GM21825 (cell line): ENCODE data around the gene VPS18.

Source experiments
- ATAC-seq: cut with Tn5 transposase; IDR thresholded peaks from one replicate; pipeline ENCODE4 v1.9.1; 2021; ENCODE audit warnings: mild to moderate bottlenecking, moderate library complexity; ENCODE audit not compliant: unreplicated experiment

Gene VPS18

GRCh38 chr15:40932649-40933516, 38.6 kb downstream of the VPS18 start:
- ATAC-seq: no peak

- ATAC-seq: no peak
These were observed 39.3 kb downstream of the VPS18 start for GRCh38 chr15:40933517-40933902.

GRCh38 chr15:40934457-40934856, 40.2 kb downstream of the VPS18 start:
- no peak for ATAC-seq

GRCh38 chr15:40936234-40936708, 42.0 kb downstream of the VPS18 start:
- no peak for ATAC-seq

GRCh38 chr15:40936709-40937666, 42.7 kb downstream of the VPS18 start:
- no peak for ATAC-seq

- no peak for ATAC-seq
These were observed 43.7 kb downstream of the VPS18 start for GRCh38 chr15:40937762-40938535.

GRCh38 chr15:40938536-40938870, 44.3 kb downstream of the VPS18 start:
- ATAC-seq: no peak

GRCh38 chr15:40940296-40940801, 46.1 kb downstream of the VPS18 start:
- ATAC-seq: no peak

GRCh38 chr15:40941068-40941527, 46.8 kb downstream of the VPS18 start:
- ATAC-seq: no peak

- ATAC-seq: peak; percentile 71
These were observed 47.5 kb downstream of the VPS18 start for GRCh38 chr15:40941528-40942336.

- no peak for ATAC-seq
These were observed 48.1 kb downstream of the VPS18 start for GRCh38 chr15:40942337-40942854.

GRCh38 chr15:40942878-40943277, 48.6 kb downstream of the VPS18 start:
- ATAC-seq: no peak

- no peak for ATAC-seq
These were observed 49.6 kb downstream of the VPS18 start for GRCh38 chr15:40943764-40944365.

GRCh38 chr15:40944510-40945296, 50.5 kb downstream of the VPS18 start:
- no peak for ATAC-seq

GRCh38 chr15:40948706-40949473, 54.6 kb downstream of the VPS18 start:
- no peak for ATAC-seq

- no peak for ATAC-seq
These were observed 55.5 kb downstream of the VPS18 start for GRCh38 chr15:40949756-40950207.

GRCh38 chr15:40951764-40952163, 57.5 kb downstream of the VPS18 start:
- ATAC-seq: no peak
